Loucy (cell line): ENCODE results near the gene IP6K2.

ENCODE experiments used
- EZH2phosphoT487 ChIP-seq: fragments of 200-600 bp; IDR thresholded peaks from 2 replicates; pipeline ENCODE4 v1.6.1; 2018; ENCODE audit warnings: antibody characterized with exemption, mild to moderate bottlenecking, moderate library complexity, borderline replicate concordance
- TF ChIP-seq, protein P1 (sequence below): fragments of 200-600 bp; sonication (generic); conservative IDR thresholded peaks from 2 replicates; pipeline ENCODE4 v1.5.1; 2014; ENCODE audit warnings: mild to moderate bottlenecking, antibody characterized with exemption, low read length

- TF ChIP-seq, protein P1, sequence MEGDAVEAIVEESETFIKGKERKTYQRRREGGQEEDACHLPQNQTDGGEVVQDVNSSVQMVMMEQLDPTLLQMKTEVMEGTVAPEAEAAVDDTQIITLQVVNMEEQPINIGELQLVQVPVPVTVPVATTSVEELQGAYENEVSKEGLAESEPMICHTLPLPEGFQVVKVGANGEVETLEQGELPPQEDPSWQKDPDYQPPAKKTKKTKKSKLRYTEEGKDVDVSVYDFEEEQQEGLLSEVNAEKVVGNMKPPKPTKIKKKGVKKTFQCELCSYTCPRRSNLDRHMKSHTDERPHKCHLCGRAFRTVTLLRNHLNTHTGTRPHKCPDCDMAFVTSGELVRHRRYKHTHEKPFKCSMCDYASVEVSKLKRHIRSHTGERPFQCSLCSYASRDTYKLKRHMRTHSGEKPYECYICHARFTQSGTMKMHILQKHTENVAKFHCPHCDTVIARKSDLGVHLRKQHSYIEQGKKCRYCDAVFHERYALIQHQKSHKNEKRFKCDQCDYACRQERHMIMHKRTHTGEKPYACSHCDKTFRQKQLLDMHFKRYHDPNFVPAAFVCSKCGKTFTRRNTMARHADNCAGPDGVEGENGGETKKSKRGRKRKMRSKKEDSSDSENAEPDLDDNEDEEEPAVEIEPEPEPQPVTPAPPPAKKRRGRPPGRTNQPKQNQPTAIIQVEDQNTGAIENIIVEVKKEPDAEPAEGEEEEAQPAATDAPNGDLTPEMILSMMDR, result no peak
- TF ChIP-seq EZH2phosphoT487, result no peak
These were observed 54.1 kb downstream of the IP6K2 start, which contains the start of gene CELSR3 for GRCh38 chr3:48662753-48663488.
